Breast epithelium (tissue), 3 donors: ENCODE measurements around the gene PALLD.

Source experiments
- POLR2A ChIP-seq: fragments of 450-650 bp; IDR thresholded peaks from one replicate; pipeline ENCODE4 v1.6.1; 2016; ENCODE audit warnings: antibody characterized with exemption, mild to moderate bottlenecking, moderate library complexity
- POLR2AphosphoS5 ChIP-seq, 3 donors: sonication (generic); formaldehyde crosslinking; IDR thresholded peaks; one replicate each; pipeline ENCODE4 v1.6.1; 2017; ENCODE audit warnings: antibody characterized with exemption in 3 of 3
- TF ChIP-seq, protein P1 (sequence below), 3 donors: fragments of 450-650 bp; IDR thresholded peaks; one replicate each; pipeline ENCODE4 v1.5.1; 2016 to 2017; ENCODE audit warnings: antibody characterized with exemption in 3 of 3, mild to moderate bottlenecking in 3 of 3, moderate library complexity in 3 of 3

DNA sequence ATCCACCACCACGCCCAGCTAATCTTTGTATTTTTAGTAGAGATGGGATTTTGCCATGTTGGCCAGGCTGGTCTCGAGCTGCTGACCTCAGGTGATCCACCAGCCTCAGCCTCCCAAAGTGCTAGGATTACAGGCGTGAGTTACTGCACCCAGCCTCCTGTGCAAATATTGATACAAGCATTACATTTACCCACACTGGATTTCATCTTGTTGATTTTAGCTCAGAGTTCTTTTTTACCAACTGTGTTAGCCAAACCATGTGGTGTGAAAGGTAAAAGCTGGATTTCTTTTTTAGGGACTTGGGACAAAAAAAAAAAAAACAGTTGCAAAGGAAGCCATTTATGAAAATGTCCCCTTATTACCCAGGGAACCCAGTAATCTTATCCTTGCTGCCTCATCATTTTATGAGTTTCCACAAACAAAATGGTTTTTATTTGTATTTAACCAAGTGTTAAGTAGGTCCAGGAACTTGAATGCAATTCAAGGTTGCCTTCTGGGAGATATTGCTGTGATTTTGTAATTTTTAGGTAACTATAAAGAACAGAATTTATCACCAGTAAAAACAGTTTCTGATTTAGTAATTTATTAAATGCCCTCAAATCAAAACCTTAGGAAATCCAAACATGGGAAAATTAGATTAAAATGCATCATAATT lies 202.5 kb downstream of the PALLD start:
- no peak for TF ChIP-seq POLR2A
- TF ChIP-seq, protein P1, sequence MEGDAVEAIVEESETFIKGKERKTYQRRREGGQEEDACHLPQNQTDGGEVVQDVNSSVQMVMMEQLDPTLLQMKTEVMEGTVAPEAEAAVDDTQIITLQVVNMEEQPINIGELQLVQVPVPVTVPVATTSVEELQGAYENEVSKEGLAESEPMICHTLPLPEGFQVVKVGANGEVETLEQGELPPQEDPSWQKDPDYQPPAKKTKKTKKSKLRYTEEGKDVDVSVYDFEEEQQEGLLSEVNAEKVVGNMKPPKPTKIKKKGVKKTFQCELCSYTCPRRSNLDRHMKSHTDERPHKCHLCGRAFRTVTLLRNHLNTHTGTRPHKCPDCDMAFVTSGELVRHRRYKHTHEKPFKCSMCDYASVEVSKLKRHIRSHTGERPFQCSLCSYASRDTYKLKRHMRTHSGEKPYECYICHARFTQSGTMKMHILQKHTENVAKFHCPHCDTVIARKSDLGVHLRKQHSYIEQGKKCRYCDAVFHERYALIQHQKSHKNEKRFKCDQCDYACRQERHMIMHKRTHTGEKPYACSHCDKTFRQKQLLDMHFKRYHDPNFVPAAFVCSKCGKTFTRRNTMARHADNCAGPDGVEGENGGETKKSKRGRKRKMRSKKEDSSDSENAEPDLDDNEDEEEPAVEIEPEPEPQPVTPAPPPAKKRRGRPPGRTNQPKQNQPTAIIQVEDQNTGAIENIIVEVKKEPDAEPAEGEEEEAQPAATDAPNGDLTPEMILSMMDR (IDR thresholded peaks at IDR 0.05), result no peak
- TF ChIP-seq POLR2AphosphoS5 (IDR thresholded peaks at IDR 0.05), result no peak
